ENCODE measurements around the gene KHK. TPM values are rescaled to one million over a fixed set of nuclear protein-coding genes. Genes with fewer than 3 reads are reported as not detected.

The KHK gene
- total and polyA plus RNA-seq, 2 of the 8 experiments (the other 6 are each of a cell fraction or from before 2014, with no cell fraction given), result 11.0 to 17.7 TPM

- Histone ChIP-seq H3K79me1 (ENCODE audit: low read depth, low read length) (no peaks in the 10 kb centered on the region), H4K5ac (ENCODE audit: insufficient read length, low read depth, low read length) (no peak overlapping the region), H3K4me3 (ENCODE audit: extremely low read depth in 1 of 4, insufficient read depth in 2 of 4, low read depth in 3 of 4, low read length in 4 of 4) (no peak overlapping the region), H4K8ac (ENCODE audit: extremely low read depth, insufficient read depth, low read length) (no peak overlapping the region), H2AK5ac (ENCODE audit: low read depth, low read length) (no peak overlapping the region), H3K23me2 (ENCODE audit: low read depth, low read length) (peaks cover 5% of the 10 kb centered on the region), H2AFZ (ENCODE audit: low read length) (no peak overlapping the region), H3K4ac (replicated peaks; ENCODE audit: insufficient read length, low read depth, low read length) (no peak overlapping the region), H3K56ac (replicated peaks; ENCODE audit: insufficient read length, low read depth, low read length) (no peak overlapping the region), H2BK15ac (ENCODE audit: low read length) (no peak overlapping the region), H3K23ac (ENCODE audit: insufficient read length) (no peak overlapping the region), H3K27ac (ENCODE audit: low read depth, low read length) (no peak overlapping the region), H3K4me2 (ENCODE audit: insufficient read depth in 1 of 2, low read depth in 2 of 2, low read length in 2 of 2) (no peak overlapping the region), H2BK120ac (replicated peaks; ENCODE audit: low read depth, low read length) (no peak overlapping the region), H2BK12ac (ENCODE audit: low read depth, low read length) (no peak overlapping the region; the same call in 1 of the 2 replicates), H3K36me3 (ENCODE audit: control insufficient read depth in 2 of 4, insufficient read depth in 4 of 4, low read length in 3 of 4) (peaks cover 2 to 16% (median 10%) of the 10 kb centered on the region in 4 experiments; a peak in 6 of 8 replicates), H4K91ac (replicated peaks; ENCODE audit: insufficient read length, low read length) (no peak overlapping the region), H3K4me1 (replicated peaks in 1 of 4; ENCODE audit: control insufficient read depth in 3 of 4, insufficient read depth in 4 of 4, low read length in 3 of 4) (peaks cover 0 to 9% (median 5%) of the 10 kb centered on the region in 4 experiments; a peak in 6 of 7 replicates), H3K27me3 (replicated peaks in 1 of 4; ENCODE audit: control insufficient read depth in 3 of 4, extremely low read depth in 1 of 4, insufficient read depth in 3 of 4, low read length in 3 of 4) (peaks cover under 1 to 25% (median 18%) of the 10 kb centered on the region in 4 experiments), H3K14ac (ENCODE audit: insufficient read length) (no peak overlapping the region), H3K9ac (replicated peaks in 1 of 4; ENCODE audit: extremely low read depth in 1 of 4, low read depth in 3 of 4, low read length in 3 of 4) (no peak overlapping the region), H3K18ac (ENCODE audit: extremely low read depth, low read length) (no peak overlapping the region), H3K79me2 (ENCODE audit: control insufficient read depth in 1 of 2, insufficient read depth in 2 of 2, low read length in 2 of 2) (no peaks in the 10 kb centered on the region), H3K9me3 (ENCODE audit: insufficient read depth in 2 of 2, low read depth in 1 of 2, low read length in 1 of 2) (no peaks in the 10 kb centered on the region), H4K20me1 (replicated peaks in 1 of 2; ENCODE audit: control insufficient read depth in 1 of 2, insufficient read depth in 2 of 2, low read length in 2 of 2) (peaks cover 2 to 3% of the 10 kb centered on the region in 2 experiments), H2BK5ac (ENCODE audit: low read depth, low read length) (no peak overlapping the region), H2BK20ac (ENCODE audit: low read length) (no peak overlapping the region)
- ChIA-PET CTCF (ENCODE audit: partially characterized antibody) (interaction anchor here (0.9 to 3.8 kb wide), 6 partner anchors 7 to 65 kb away, joined by 3 to 38 read pairs (median 4); partner anchors contain the start of gene PREB), POLR2A (ENCODE audit: partially characterized antibody) (interaction anchor here (0.6 to 1.6 kb wide), 9 partner anchors 8 to 131 kb away, joined by 3 to 5 read pairs (median 3); partner anchors contain the start of gene PREB)
- no peak for FAIRE-seq
- WGBS, 2 experiments (ENCODE audit: extremely low coverage in 1 of 2, insufficient coverage in 1 of 2, insufficient read length in 1 of 2, insufficient replicate concordance in 2 of 2, low coverage in 1 of 2, low lambda C conversion rate in 2 of 2, missing lambda C conversion rate in 1 of 2), result 52% methylated on average over 5 of the region's 5 CpGs; no CpG with 5 or more reads in 1 of the 2 experiments
- no peak for TF ChIP-seq KDM5A (IDR thresholded peaks at IDR 0.05; ENCODE audit: low read length)
- no peak for TF ChIP-seq BACH1 (IDR thresholded peaks at IDR 0.05; ENCODE audit: low read length)
- no peak for TF ChIP-seq BCL11A (IDR thresholded peaks at IDR 0.05; ENCODE audit: low read depth in 2 of 2, low read length in 2 of 2)
- no peak for TF ChIP-seq SAP30 (IDR thresholded peaks at IDR 0.05; ENCODE audit: insufficient read depth, insufficient replicate concordance, low read length)
- TF ChIP-seq PHF8 (conservative IDR thresholded peaks at IDR 0.05; ENCODE audit: low read depth, low read length), result no peak
- no peak for TF ChIP-seq RFX5 (IDR thresholded peaks at IDR 0.05; ENCODE audit: borderline replicate concordance, low read depth, low read length)
- no peak for TF ChIP-seq RXRA (IDR thresholded peaks at IDR 0.05; ENCODE audit: insufficient read depth, low read depth, low read length)
- TF ChIP-seq, protein P1, sequence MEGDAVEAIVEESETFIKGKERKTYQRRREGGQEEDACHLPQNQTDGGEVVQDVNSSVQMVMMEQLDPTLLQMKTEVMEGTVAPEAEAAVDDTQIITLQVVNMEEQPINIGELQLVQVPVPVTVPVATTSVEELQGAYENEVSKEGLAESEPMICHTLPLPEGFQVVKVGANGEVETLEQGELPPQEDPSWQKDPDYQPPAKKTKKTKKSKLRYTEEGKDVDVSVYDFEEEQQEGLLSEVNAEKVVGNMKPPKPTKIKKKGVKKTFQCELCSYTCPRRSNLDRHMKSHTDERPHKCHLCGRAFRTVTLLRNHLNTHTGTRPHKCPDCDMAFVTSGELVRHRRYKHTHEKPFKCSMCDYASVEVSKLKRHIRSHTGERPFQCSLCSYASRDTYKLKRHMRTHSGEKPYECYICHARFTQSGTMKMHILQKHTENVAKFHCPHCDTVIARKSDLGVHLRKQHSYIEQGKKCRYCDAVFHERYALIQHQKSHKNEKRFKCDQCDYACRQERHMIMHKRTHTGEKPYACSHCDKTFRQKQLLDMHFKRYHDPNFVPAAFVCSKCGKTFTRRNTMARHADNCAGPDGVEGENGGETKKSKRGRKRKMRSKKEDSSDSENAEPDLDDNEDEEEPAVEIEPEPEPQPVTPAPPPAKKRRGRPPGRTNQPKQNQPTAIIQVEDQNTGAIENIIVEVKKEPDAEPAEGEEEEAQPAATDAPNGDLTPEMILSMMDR (IDR thresholded peaks at IDR 0.05; ENCODE audit: control extremely low read depth in 1 of 3, insufficient read depth in 1 of 3, low read depth in 1 of 3, low read length in 3 of 3), result no peak
- TF ChIP-seq CTBP2 (IDR thresholded peaks at IDR 0.05; ENCODE audit: borderline replicate concordance, insufficient read depth, insufficient read length, low read length), result no peak
- no peak for DNase-seq (ENCODE audit: low read depth in 1 of 2, low spot score in 2 of 2)
These were observed 39.7 kb downstream of the KHK start for GRCh38 chr2:27126252-27126710.
